ENCODE data around the gene FSHB. TPM values are rescaled to one million over a fixed set of nuclear protein-coding genes. Genes with fewer than 3 reads are reported as not detected.
"Not testable (repeated sequence)": the region's sequence is repeated elsewhere in the genome, so short reads cannot be mapped to it uniquely, and the experiment has no call there.

Gene FSHB
- not detected in 3 replicates for total RNA-seq

- Mint-ChIP-seq H3K27ac (no peak within 1 kb of the TSS), H3K4me3 (no peak within 1 kb of the TSS), H3K36me3 (no peaks in the 10 kb centered on the region), H3K9me3 (peaks cover 19% of the 10 kb centered on the region), H3K27me3 (ENCODE audit: low read depth) (peaks cover 18% of the 10 kb centered on the region), H3K4me1 (no peaks in the 10 kb centered on the region)
- TF ChIP-seq, protein P1, sequence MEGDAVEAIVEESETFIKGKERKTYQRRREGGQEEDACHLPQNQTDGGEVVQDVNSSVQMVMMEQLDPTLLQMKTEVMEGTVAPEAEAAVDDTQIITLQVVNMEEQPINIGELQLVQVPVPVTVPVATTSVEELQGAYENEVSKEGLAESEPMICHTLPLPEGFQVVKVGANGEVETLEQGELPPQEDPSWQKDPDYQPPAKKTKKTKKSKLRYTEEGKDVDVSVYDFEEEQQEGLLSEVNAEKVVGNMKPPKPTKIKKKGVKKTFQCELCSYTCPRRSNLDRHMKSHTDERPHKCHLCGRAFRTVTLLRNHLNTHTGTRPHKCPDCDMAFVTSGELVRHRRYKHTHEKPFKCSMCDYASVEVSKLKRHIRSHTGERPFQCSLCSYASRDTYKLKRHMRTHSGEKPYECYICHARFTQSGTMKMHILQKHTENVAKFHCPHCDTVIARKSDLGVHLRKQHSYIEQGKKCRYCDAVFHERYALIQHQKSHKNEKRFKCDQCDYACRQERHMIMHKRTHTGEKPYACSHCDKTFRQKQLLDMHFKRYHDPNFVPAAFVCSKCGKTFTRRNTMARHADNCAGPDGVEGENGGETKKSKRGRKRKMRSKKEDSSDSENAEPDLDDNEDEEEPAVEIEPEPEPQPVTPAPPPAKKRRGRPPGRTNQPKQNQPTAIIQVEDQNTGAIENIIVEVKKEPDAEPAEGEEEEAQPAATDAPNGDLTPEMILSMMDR (IDR thresholded peaks at IDR 0.05; ENCODE audit: unreplicated experiment), result no peak
- DNase-seq (ENCODE audit: low spot score in 2 of 2, unreplicated experiment in 2 of 2), result no peak
Observed at GRCh38 chr11:30230714-30231113, at the start of gene FSHB. Gene FSHB, plus strand, starts transcription at chr11:30231014. Its CDS starts 889 bp downstream, at chr11:30231903.

- Mint-ChIP-seq H3K27me3 (ENCODE audit: low read depth) (peaks cover 2% of the 10 kb centered on the region), H3K9me3 (peaks cover 25% of the 10 kb centered on the region), H3K4me3 (no peak overlapping the region), H3K4me1 (peaks cover 3% of the 10 kb centered on the region), H3K27ac (no peak overlapping the region), H3K36me3 (no peaks in the 10 kb centered on the region)
- DNase-seq (ENCODE audit: low spot score in 2 of 2, unreplicated experiment in 2 of 2), result no peak
- TF ChIP-seq, protein P1 (IDR thresholded peaks at IDR 0.05; ENCODE audit: unreplicated experiment), result no peak
Observed at GRCh38 chr11:30186748-30187147, 44.1 kb upstream of the FSHB start.

DNA sequence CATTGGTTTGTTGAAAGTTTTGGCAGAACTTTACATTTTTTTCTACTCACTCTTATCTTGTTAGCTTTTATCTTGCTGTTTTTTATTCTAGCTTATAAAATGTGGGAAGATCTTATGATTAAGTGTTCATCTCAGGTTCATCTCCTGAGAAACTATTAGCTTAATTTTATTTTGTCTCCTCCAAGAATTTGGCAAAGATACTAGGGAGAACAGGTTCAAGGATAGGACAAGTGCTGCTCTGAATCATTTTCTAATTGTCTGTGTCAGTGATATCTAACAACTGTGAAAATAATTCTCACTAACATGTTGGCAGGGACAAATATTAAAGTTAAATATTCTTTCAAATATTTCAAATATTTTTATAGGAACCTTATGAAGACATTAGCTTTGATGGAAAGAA is 38.2 kb upstream of the FSHB start:
- TF ChIP-seq, protein P1 (IDR thresholded peaks at IDR 0.05; ENCODE audit: unreplicated experiment), result no peak
- peaks cover 23% of the 10 kb centered on the region for H3K4me1 Mint-ChIP-seq
- no peak for DNase-seq (ENCODE audit: low spot score in 2 of 2, unreplicated experiment in 2 of 2)
- H3K4me3 Mint-ChIP-seq, result no peak overlapping the region
- H3K27me3 Mint-ChIP-seq (ENCODE audit: low read depth), result peaks cover 2% of the 10 kb centered on the region
- H3K9me3 Mint-ChIP-seq, result peaks cover 7% of the 10 kb centered on the region
- peak overlapping the region; percentile 40 for H3K27ac Mint-ChIP-seq
- H3K36me3 Mint-ChIP-seq, result no peaks in the 10 kb centered on the region

DNA sequence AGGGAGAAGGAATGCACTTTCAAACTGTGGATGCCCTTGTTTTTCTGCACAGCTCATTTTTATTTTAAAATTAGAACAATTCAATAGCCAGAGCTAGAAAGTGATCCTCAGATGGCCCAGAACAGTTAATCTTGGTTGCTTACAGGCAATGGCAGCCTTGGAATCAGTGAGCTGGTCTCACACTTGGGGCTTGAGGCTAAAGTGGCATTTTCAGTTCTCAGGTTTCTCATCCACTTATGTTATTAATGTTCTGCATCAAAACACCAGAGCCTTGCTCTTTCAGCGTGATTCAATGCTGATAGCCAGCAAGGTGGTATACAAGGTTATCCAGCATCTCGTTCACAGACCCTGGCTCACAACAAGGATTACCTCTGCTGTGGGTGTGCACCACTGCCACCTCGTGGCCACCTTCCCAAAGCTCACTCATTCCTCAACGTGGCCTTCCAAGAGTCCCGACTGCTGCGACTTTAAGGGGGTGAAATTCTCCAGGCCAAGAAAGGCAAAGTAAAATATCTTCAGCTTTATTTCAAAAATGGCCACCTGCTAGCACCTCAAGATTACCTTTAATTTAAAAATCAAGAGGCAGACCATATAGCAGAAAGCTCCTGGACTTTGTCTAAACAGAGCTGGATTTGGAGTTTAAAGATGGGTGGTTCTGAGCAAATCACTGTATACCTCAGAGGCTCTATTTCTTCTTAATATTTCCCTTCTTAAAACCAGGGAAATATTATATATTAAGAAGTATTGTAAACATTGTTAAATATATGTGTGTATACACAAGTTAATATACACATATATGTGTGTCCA is 34.2 kb upstream of the FSHB start:
- peak; percentile 26 to 78 for DNase-seq (ENCODE audit: low spot score in 2 of 2, unreplicated experiment in 2 of 2)
- Mint-ChIP-seq H3K4me3 (no peak overlapping the region), H3K27me3 (ENCODE audit: low read depth) (no peaks in the 10 kb centered on the region), H3K4me1 (peaks cover 21% of the 10 kb centered on the region), H3K27ac (no peak overlapping the region), H3K9me3 (peaks cover 27% of the 10 kb centered on the region), H3K36me3 (no peaks in the 10 kb centered on the region)
- TF ChIP-seq, protein P1 (IDR thresholded peaks at IDR 0.05; ENCODE audit: unreplicated experiment), result peak; percentile 77

- TF ChIP-seq, protein P1 (IDR thresholded peaks at IDR 0.05; ENCODE audit: unreplicated experiment), result no peak
- Mint-ChIP-seq H3K27me3 (ENCODE audit: low read depth) (peaks cover 2% of the 10 kb centered on the region), H3K4me3 (no peak overlapping the region), H3K4me1 (peaks cover 11% of the 10 kb centered on the region), H3K36me3 (no peaks in the 10 kb centered on the region), H3K9me3 (peaks cover 27% of the 10 kb centered on the region), H3K27ac (no peak overlapping the region)
- DNase-seq (ENCODE audit: low spot score in 2 of 2, unreplicated experiment in 2 of 2), result no peak
Observed at GRCh38 chr11:30197869-30198268, 32.9 kb upstream of the FSHB start.

GRCh38 chr11:30202989-30203388 is 27.8 kb upstream of the FSHB start:
- Mint-ChIP-seq H3K27me3 (ENCODE audit: low read depth) (peaks cover 12% of the 10 kb centered on the region), H3K9me3 (peaks cover 24% of the 10 kb centered on the region)
- not testable (repeated sequence) for H3K4me1 Mint-ChIP-seq; H3K36me3 Mint-ChIP-seq; H3K27ac Mint-ChIP-seq; DNase-seq (ENCODE audit: low spot score in 2 of 2, unreplicated experiment in 2 of 2); H3K4me3 Mint-ChIP-seq

All from mesothelial cell of epicardium (in vitro differentiated cells).